IMR-90 (cell line): ENCODE measurements around the gene RASGRF2. TPM values are rescaled to one million over a fixed set of nuclear protein-coding genes. Genes with fewer than 3 reads are reported as not detected.
A peak's percentile ranks its signal among the peaks of the same experiment; 100 is the strongest.

ENCODE experiments used
- ATAC-seq: fragments of 200-7000 bp; cut with Tn5 transposase; 2 replicates; pipeline ENCODE4 v1.9.1; 2020; ENCODE audit warnings: low read depth, mild to moderate bottlenecking, moderate library complexity
- BruUV-seq: library from RNA; stranded (reverse); fragments of 400-500 nt; replicated peaks from 2 replicates; lab custom pipeline; 2021; lab: Mats Ljungman, UMichigan
- CTCF ChIA-PET: fragments of 300-600 bp; formaldehyde crosslinking; extraction: SDS; loops from one replicate; lab custom pipeline; 2021; ENCODE audit warnings: antibody characterized with exemption; lab: Yijun Ruan, JAX
- POLR2A ChIA-PET: fragments of 300-600 bp; sonication (Branson Sonifier 250); formaldehyde crosslinking; loops from one replicate; lab custom pipeline; 2022; ENCODE audit warnings: antibody characterized with exemption; ENCODE audit not compliant: unreplicated experiment; lab: Charles Lee
- DNase-seq: peaks from one replicate; pipeline ENCODE4 v3.0.0; 2013
- H2AFZ ChIP-seq: replicated peaks from 2 replicates; pipeline ENCODE3; 2013; ENCODE audit warnings: low read length, mild to moderate bottlenecking; ENCODE audit not compliant: poor library complexity
- H2AK5ac ChIP-seq: 2 replicates; pipeline ENCODE4 v1.6.1; 2013; ENCODE audit warnings: low read depth, low read length, inconsistent platforms
- H2AK9ac ChIP-seq: replicated peaks from 2 replicates; pipeline ENCODE3; 2013; ENCODE audit warnings: mild to moderate bottlenecking, low read depth, low read length, moderate library complexity; ENCODE audit not compliant: poor library complexity
- H2BK120ac ChIP-seq: 2 replicates; pipeline ENCODE4 v1.6.1; 2013; ENCODE audit warnings: low read depth, low read length, inconsistent platforms
- H2BK15ac ChIP-seq: 3 replicates; pipeline ENCODE4 v1.6.1; 2013; ENCODE audit warnings: low read depth, low read length, inconsistent platforms
- H2BK20ac ChIP-seq: 2 replicates; pipeline ENCODE4 v1.6.1; 2013; ENCODE audit warnings: low read depth, mild to moderate bottlenecking, inconsistent platforms, low read length, moderate library complexity
- H2BK5ac ChIP-seq: 2 replicates; pipeline ENCODE4 v1.6.1; 2013; ENCODE audit warnings: mild to moderate bottlenecking, low read depth, low read length, inconsistent platforms; ENCODE audit not compliant: poor library complexity, severe bottlenecking
- H3K14ac ChIP-seq: replicated peaks from 2 replicates; pipeline ENCODE4 v1.6.1; 2013; ENCODE audit warnings: low read depth, low read length, inconsistent platforms
- H3K18ac ChIP-seq: 2 replicates; pipeline ENCODE4 v1.6.1; 2013; ENCODE audit warnings: low read depth, low read length, control low read depth
- H3K23ac ChIP-seq: 2 replicates; pipeline ENCODE4 v1.6.1; 2013; ENCODE audit warnings: low read depth, low read length, inconsistent platforms
- H3K27ac ChIP-seq: 2 replicates; pipeline ENCODE4 v1.5.1; 2013; ENCODE audit warnings: mild to moderate bottlenecking, control low read depth, low read length; ENCODE audit not compliant: insufficient read depth
- H3K27me3 ChIP-seq: 2 replicates; pipeline ENCODE4 v1.6.1; 2013; ENCODE audit warnings: low read length; ENCODE audit not compliant: control insufficient read depth, insufficient read depth
- H3K36me3 ChIP-seq: 2 replicates; pipeline ENCODE4 v1.6.1; 2013; ENCODE audit warnings: low read length, mixed read lengths; ENCODE audit not compliant: control insufficient read depth, insufficient read depth
- H3K4ac ChIP-seq: 2 replicates; pipeline ENCODE4 v1.6.1; 2013; ENCODE audit warnings: low read depth, low read length, inconsistent platforms
- H3K4me1 ChIP-seq: 2 replicates; pipeline ENCODE4 v1.6.1; 2013; ENCODE audit warnings: low read length, mixed read lengths; ENCODE audit not compliant: control insufficient read depth, insufficient read depth
- H3K4me2 ChIP-seq: 2 replicates; pipeline ENCODE4 v1.6.1; 2013; ENCODE audit warnings: low read depth, mild to moderate bottlenecking, control low read depth, low read length, moderate library complexity
- H3K4me3 ChIP-seq: 2 replicates; pipeline ENCODE4 v1.5.1; 2013; ENCODE audit warnings: low read depth, mild to moderate bottlenecking, control low read depth, low read length, moderate library complexity; ENCODE audit not compliant: insufficient read depth
- H3K56ac ChIP-seq: 2 replicates; pipeline ENCODE4 v1.6.1; 2013; ENCODE audit warnings: low read length, inconsistent platforms; ENCODE audit not compliant: insufficient read depth; ENCODE audit errors: extremely low read depth
- H3K79me1 ChIP-seq, 2 experiments: 2 replicates each; pipeline ENCODE4 v1.6.1; 2013; ENCODE audit warnings: low read length in 2 of 2, inconsistent platforms in 1 of 2, low read depth in 1 of 2
- H3K9ac ChIP-seq: 2 replicates; pipeline ENCODE4 v1.6.1; 2013; ENCODE audit warnings: low read depth, low read length, control low read depth
- H3K9me1 ChIP-seq: 2 replicates; pipeline ENCODE4 v1.6.1; 2013; ENCODE audit warnings: low read length, inconsistent platforms; ENCODE audit not compliant: insufficient read depth
- H3K9me3 ChIP-seq: 2 replicates; pipeline ENCODE4 v1.6.1; 2013; ENCODE audit warnings: low read length; ENCODE audit not compliant: control insufficient read depth, insufficient read depth
- H4K20me1 ChIP-seq: 2 replicates; pipeline ENCODE4 v1.6.1; 2013; ENCODE audit warnings: low read length, inconsistent platforms; ENCODE audit not compliant: insufficient read depth
- H4K5ac ChIP-seq: 2 replicates; pipeline ENCODE4 v1.6.1; 2013; ENCODE audit warnings: mild to moderate bottlenecking, low read depth, low read length, control low read depth
- H4K8ac ChIP-seq, 2 experiments: 2 replicates each; pipeline ENCODE4 v1.6.1; 2013; ENCODE audit warnings: low read depth in 2 of 2, low read length in 2 of 2, control low read depth in 1 of 2, inconsistent platforms in 1 of 2
- H4K91ac ChIP-seq: 2 replicates; pipeline ENCODE4 v1.6.1; 2013; ENCODE audit warnings: low read depth, low read length, inconsistent platforms; ENCODE audit not compliant: insufficient read depth
- BHLHE40 ChIP-seq: fragments of 150-350 bp; IDR thresholded peaks from 2 replicates; pipeline ENCODE4 v1.6.1; 2016; ENCODE audit warnings: mild to moderate bottlenecking, low read depth, low read length
- CEBPB ChIP-seq: IDR thresholded peaks from 2 replicates; pipeline ENCODE4 v1.6.1; 2012; ENCODE audit warnings: low read depth, low read length, improper control_type of control experiment
- CHD1 ChIP-seq: IDR thresholded peaks from 2 replicates; pipeline ENCODE4 v1.6.1; 2012; ENCODE audit warnings: low read depth, low read length, improper control_type of control experiment
- FOS ChIP-seq: fragments of 150-350 bp; IDR thresholded peaks from 2 replicates; pipeline ENCODE4 v1.6.1; 2016; ENCODE audit warnings: low read depth, low read length
- MAFK ChIP-seq: IDR thresholded peaks from 2 replicates; pipeline ENCODE4 v1.6.1; 2012; ENCODE audit warnings: low read depth, low read length, improper control_type of control experiment
- MAZ ChIP-seq: IDR thresholded peaks from 2 replicates; pipeline ENCODE4 v1.6.1; 2012; ENCODE audit warnings: low read depth, mild to moderate bottlenecking, low read length, improper control_type of control experiment, moderate library complexity, borderline replicate concordance
- MXI1 ChIP-seq: IDR thresholded peaks from 2 replicates; pipeline ENCODE4 v1.6.1; 2012; ENCODE audit warnings: low read depth, mild to moderate bottlenecking, low read length, moderate library complexity, borderline replicate concordance
- NFE2L2 ChIP-seq: fragments of 150-350 bp; IDR thresholded peaks from 2 replicates; pipeline ENCODE4 v1.6.1; 2016; ENCODE audit warnings: low read depth, mild to moderate bottlenecking, low read length
- POLR2A ChIP-seq: IDR thresholded peaks from 2 replicates; pipeline ENCODE4 v1.6.1; 2012; ENCODE audit warnings: mild to moderate bottlenecking, low read depth, low read length
- RAD21 ChIP-seq: IDR thresholded peaks from 2 replicates; pipeline ENCODE4 v1.6.1; 2012; ENCODE audit warnings: low read length, improper control_type of control experiment
- RCOR1 ChIP-seq: IDR thresholded peaks from 2 replicates; pipeline ENCODE4 v1.6.1; 2012; ENCODE audit warnings: mild to moderate bottlenecking, low read length, improper control_type of control experiment; ENCODE audit not compliant: insufficient replicate concordance
- RFX5 ChIP-seq: IDR thresholded peaks from 2 replicates; pipeline ENCODE4 v1.8.0; 2012; ENCODE audit warnings: low read depth, mild to moderate bottlenecking, low read length, moderate library complexity
- SMC3 ChIP-seq: fragments of 150-350 bp; IDR thresholded peaks from 2 replicates; pipeline ENCODE4 v1.6.1; 2016; ENCODE audit warnings: low read depth, mild to moderate bottlenecking, antibody characterized with exemption, low read length, moderate library complexity
- WGBS, 2 experiments: methylation state at CpG; one replicate each; pipeline versions ENCODE4 v1.1.5 to v1.1.7; 2013; ENCODE audit warnings: missing lambda C conversion rate in 2 of 2; ENCODE audit not compliant: insufficient read length in 1 of 2; ENCODE audit errors: extremely low coverage in 2 of 2; 5-methylcytosine and 5-hydroxymethylcytosine counted together
- dilution Hi-C: fragments of 300-500 bp; cut with HindIII; formaldehyde crosslinking; loops from one replicate; pipeline ENCODE4 v1.14.3; 2018; ENCODE audit warnings: low sequenced_read_pairs; ENCODE audit not compliant: unreplicated experiment
- in situ Hi-C: fragments of 300-500 bp; cut with MboI; formaldehyde crosslinking; loops from 3 replicates; pipeline ENCODE4 v1.14.3; 2019; ENCODE audit warnings: low sequenced_read_pairs, inconsistent platforms, mixed read lengths
- intact Hi-C: fragments of 100-400 bp; cut with micrococcal nuclease; formaldehyde crosslinking; loops from 2 replicates; pipeline ENCODE4 v1.10.0; 2022
- polyA plus RNA-seq, 3 experiments: library from polyadenylated mRNA; depleted of rRNA; stranded (reverse); fragments of >200 nt; gene quantifications; 2 replicates each; pipeline ENCODE4 v1.2.3, GENCODE V29; 2012; ENCODE audit warnings: low replicate concordance in 1 of 3
- total RNA-seq: library from RNA; depleted of rRNA; stranded (reverse); fragments of >200 nt; gene quantifications from 2 replicates; pipeline ENCODE4 v1.2.3, GENCODE V29; 2012
- TF ChIP-seq, protein P1 (sequence below): fragments of 150-350 bp; IDR thresholded peaks from 2 replicates; pipeline ENCODE4 v1.6.1; 2017; ENCODE audit warnings: mild to moderate bottlenecking, antibody characterized with exemption, low read length, low read depth
- TF ChIP-seq, protein P2 (sequence below): fragments of 150-350 bp; IDR thresholded peaks from 2 replicates; pipeline ENCODE4 v1.6.1; 2016; ENCODE audit warnings: low read depth, mild to moderate bottlenecking, low read length, moderate library complexity, borderline replicate concordance
- TF ChIP-seq, protein P3 (sequence below): conservative IDR thresholded peaks from 2 replicates; pipeline ENCODE4 v1.5.1; 2012; ENCODE audit warnings: mild to moderate bottlenecking, low read depth, low read length, improper control_type of control experiment

The RASGRF2 gene
- total and polyA plus RNA-seq, 2 of the 4 experiments (the other 2 are of a cell fraction) = 2.9 to 5.0 TPM

DNA sequence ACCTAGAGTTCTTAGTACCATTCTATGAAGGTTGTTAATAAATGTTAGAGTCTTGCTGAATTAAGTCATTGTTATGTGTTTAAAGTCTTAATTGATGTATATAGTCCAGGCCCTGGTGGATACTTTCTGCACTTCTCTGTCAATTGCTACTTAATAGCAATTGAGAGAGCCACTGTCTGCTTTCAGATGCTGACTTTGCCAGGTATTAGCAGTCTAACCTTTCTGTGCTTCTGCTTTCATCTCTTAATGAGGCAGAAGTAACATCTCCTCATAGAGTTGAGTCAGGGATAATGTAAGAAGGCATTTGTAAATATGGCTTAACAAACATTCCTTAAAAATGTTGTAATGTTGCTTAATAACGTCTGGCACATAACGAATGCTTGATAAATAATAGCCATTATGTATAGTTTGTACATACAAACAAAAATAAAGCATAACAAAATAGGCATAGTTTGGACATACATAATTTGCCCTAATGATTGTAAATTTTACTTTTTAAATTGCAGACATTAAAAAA lies 28.3 kb downstream of the RASGRF2 start:
- H2AK5ac ChIP-seq = no peak overlapping the region
- no peak overlapping the region for H2AFZ ChIP-seq
- no peak for DNase-seq
- ATAC-seq = no peak
- no peak overlapping the region for H2BK15ac ChIP-seq
- H3K4ac ChIP-seq = no peak overlapping the region; the same call in 1 of the 2 replicates
- H3K4me1 ChIP-seq = peaks cover 7% of the 10 kb centered on the region
- no peak overlapping the region for H2BK120ac ChIP-seq
- no peaks in the 10 kb centered on the region for H3K27me3 ChIP-seq
- H3K14ac ChIP-seq = no peak overlapping the region
- no peak overlapping the region for H3K9ac ChIP-seq
- intact Hi-C loops (no loop called here), in situ Hi-C loops (no loop called here), dilution Hi-C loops (no loop called here)
- H3K27ac ChIP-seq = no peak overlapping the region
- H3K4me2 ChIP-seq = peak overlapping the region; percentile 62; the same call in 1 of the 2 replicates
- peaks cover 35 to 76% of the 10 kb centered on the region in 2 experiments for H3K79me1 ChIP-seq
- H3K18ac ChIP-seq = peak overlapping the region; percentile 49; the same call in 1 of the 2 replicates
- no peak overlapping the region for H2BK5ac ChIP-seq
- no peaks in the 10 kb centered on the region for H3K36me3 ChIP-seq
- ChIA-PET CTCF (no interaction called here), POLR2A (no interaction called here)
- no peak overlapping the region for H2BK20ac ChIP-seq
- H4K91ac ChIP-seq = no peak overlapping the region
- no peak overlapping the region for H3K23ac ChIP-seq
- no peak for TF ChIP-seq RAD21
- no peak for TF ChIP-seq FOS
- no peak for TF ChIP-seq MAZ
- TF ChIP-seq CEBPB = no peak
- no peak for TF ChIP-seq MXI1
- TF ChIP-seq, protein P1, sequence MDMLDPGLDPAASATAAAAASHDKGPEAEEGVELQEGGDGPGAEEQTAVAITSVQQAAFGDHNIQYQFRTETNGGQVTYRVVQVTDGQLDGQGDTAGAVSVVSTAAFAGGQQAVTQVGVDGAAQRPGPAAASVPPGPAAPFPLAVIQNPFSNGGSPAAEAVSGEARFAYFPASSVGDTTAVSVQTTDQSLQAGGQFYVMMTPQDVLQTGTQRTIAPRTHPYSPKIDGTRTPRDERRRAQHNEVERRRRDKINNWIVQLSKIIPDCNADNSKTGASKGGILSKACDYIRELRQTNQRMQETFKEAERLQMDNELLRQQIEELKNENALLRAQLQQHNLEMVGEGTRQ = no peak
- TF ChIP-seq, protein P2, sequence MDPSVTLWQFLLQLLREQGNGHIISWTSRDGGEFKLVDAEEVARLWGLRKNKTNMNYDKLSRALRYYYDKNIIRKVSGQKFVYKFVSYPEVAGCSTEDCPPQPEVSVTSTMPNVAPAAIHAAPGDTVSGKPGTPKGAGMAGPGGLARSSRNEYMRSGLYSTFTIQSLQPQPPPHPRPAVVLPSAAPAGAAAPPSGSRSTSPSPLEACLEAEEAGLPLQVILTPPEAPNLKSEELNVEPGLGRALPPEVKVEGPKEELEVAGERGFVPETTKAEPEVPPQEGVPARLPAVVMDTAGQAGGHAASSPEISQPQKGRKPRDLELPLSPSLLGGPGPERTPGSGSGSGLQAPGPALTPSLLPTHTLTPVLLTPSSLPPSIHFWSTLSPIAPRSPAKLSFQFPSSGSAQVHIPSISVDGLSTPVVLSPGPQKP = no peak
- TF ChIP-seq SMC3 = no peak
- no peak for TF ChIP-seq RCOR1
- TF ChIP-seq, protein P3, sequence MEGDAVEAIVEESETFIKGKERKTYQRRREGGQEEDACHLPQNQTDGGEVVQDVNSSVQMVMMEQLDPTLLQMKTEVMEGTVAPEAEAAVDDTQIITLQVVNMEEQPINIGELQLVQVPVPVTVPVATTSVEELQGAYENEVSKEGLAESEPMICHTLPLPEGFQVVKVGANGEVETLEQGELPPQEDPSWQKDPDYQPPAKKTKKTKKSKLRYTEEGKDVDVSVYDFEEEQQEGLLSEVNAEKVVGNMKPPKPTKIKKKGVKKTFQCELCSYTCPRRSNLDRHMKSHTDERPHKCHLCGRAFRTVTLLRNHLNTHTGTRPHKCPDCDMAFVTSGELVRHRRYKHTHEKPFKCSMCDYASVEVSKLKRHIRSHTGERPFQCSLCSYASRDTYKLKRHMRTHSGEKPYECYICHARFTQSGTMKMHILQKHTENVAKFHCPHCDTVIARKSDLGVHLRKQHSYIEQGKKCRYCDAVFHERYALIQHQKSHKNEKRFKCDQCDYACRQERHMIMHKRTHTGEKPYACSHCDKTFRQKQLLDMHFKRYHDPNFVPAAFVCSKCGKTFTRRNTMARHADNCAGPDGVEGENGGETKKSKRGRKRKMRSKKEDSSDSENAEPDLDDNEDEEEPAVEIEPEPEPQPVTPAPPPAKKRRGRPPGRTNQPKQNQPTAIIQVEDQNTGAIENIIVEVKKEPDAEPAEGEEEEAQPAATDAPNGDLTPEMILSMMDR = no peak
- no peak for TF ChIP-seq POLR2A
- TF ChIP-seq RFX5 = no peak
- TF ChIP-seq MAFK = no peak
- no peak for TF ChIP-seq BHLHE40
- TF ChIP-seq CHD1 = no peak
- TF ChIP-seq NFE2L2 = no peak
- WGBS, 2 experiments = no CpG with 5 or more reads among the region's 2 CpGs
- H3K9me1 ChIP-seq = peaks cover 4% of the 10 kb centered on the region
- H4K8ac ChIP-seq = no peak overlapping the region
- no peaks in the 10 kb centered on the region for H3K9me3 ChIP-seq
- no peak overlapping the region for H3K4me3 ChIP-seq
- no TSS peak for BruUV-seq
- H4K5ac ChIP-seq = no peak overlapping the region
- H2AK9ac ChIP-seq = no peak overlapping the region
- H3K56ac ChIP-seq = no peak overlapping the region
- H4K20me1 ChIP-seq = peaks cover 15% of the 10 kb centered on the region; the same call in 1 of the 2 replicates
